Endothelial cell of umbilical vein (primary cell): Measurements from ENCODE around the gene SUOX. TPM values are rescaled to one million over a fixed set of nuclear protein-coding genes. Genes with fewer than 3 reads are reported as not detected.

Experiments
- BruUV-seq: library from RNA; stranded (reverse); fragments of 400-500 nt; replicated peaks from 2 replicates; lab custom pipeline; 2021; lab: Mats Ljungman, UMichigan
- CTCF ChIA-PET: fragments of 300-600, 350-600 bp; sonication (Branson Sonifier 250); formaldehyde crosslinking; loops from one replicate; lab custom pipeline; 2021; ENCODE audit warnings: antibody characterized with exemption, inconsistent platforms; lab: Charles Lee
- POLR2A ChIA-PET: fragments of 300-600, 350-600 bp; sonication (Branson Sonifier 250); formaldehyde crosslinking; loops from one replicate; lab custom pipeline; 2021; ENCODE audit warnings: antibody characterized with exemption, inconsistent platforms; lab: Charles Lee
- DNase-seq: peaks from one replicate; pipeline ENCODE4 v3.0.0-alpha.2; 2011; ENCODE audit warnings: low read depth, low spot score
- FAIRE-seq: peaks from 2 replicates; lab custom pipeline; 2011; peaks lifted over from hg19 to GRCh38; lab: Jason Lieb, UNC
- H2AFZ ChIP-seq: 2 replicates; pipeline ENCODE4 v1.6.0; 2012; ENCODE audit warnings: low read depth, low read length, control low read depth, inconsistent platforms
- H3K27ac ChIP-seq: 2 replicates; pipeline ENCODE4 v1.5.1; 2011; ENCODE audit warnings: low read depth, mild to moderate bottlenecking, control low read depth, low read length, moderate library complexity; ENCODE audit not compliant: insufficient read depth
- H3K27me3 ChIP-seq, 2 experiments: 2 replicates each; pipeline versions ENCODE4 v1.6.0 to v1.6.1; 2011; ENCODE audit warnings: low read length in 2 of 2, mixed read lengths in 1 of 2; ENCODE audit not compliant: control insufficient read depth in 2 of 2, insufficient read depth in 2 of 2
- H3K36me3 ChIP-seq, 2 experiments: 2 replicates in 1 of 2; 3 replicates in 1 of 2; pipeline ENCODE4 v1.5.1; 2011; ENCODE audit warnings: low read length in 2 of 2, mild to moderate bottlenecking in 1 of 2, moderate library complexity in 1 of 2; ENCODE audit not compliant: control insufficient read depth in 2 of 2, insufficient read depth in 2 of 2; ENCODE audit errors: extremely low read depth in 1 of 2
- H3K4me1 ChIP-seq: 3 replicates; pipeline ENCODE4 v1.5.1; 2011; ENCODE audit warnings: mild to moderate bottlenecking, low read length; ENCODE audit not compliant: control insufficient read depth, insufficient read depth; ENCODE audit errors: extremely low read depth
- H3K4me2 ChIP-seq: 2 replicates; pipeline ENCODE4 v1.6.1; 2011; ENCODE audit warnings: low read length, control low read depth, mixed read lengths; ENCODE audit not compliant: insufficient read depth
- H3K4me3 ChIP-seq, 3 experiments: fragments of 200-600 bp in 1 of 3; sonication (generic), shearing (Covaris generic) in 1 of 3; replicated peaks in 1 of 3; 2 replicates each; pipeline ENCODE4 v1.5.1; 2011 to 2016; ENCODE audit warnings: control low read depth in 3 of 3, low read length in 3 of 3, mild to moderate bottlenecking in 2 of 3, inconsistent platforms in 1 of 3, low read depth in 1 of 3, moderate library complexity in 1 of 3; ENCODE audit not compliant: insufficient read depth in 1 of 3
- H3K79me2 ChIP-seq: 2 replicates; pipeline ENCODE4 v1.6.0; 2012; ENCODE audit warnings: low read length, inconsistent platforms; ENCODE audit not compliant: control insufficient read depth, insufficient read depth
- H3K9ac ChIP-seq: replicated peaks from 2 replicates; pipeline ENCODE3; 2011; ENCODE audit warnings: low read length, control low read depth; ENCODE audit not compliant: insufficient read depth; ENCODE audit errors: extremely low read depth
- H3K9me1 ChIP-seq: replicated peaks from 3 replicates; pipeline ENCODE4 v1.6.0; 2011; ENCODE audit warnings: mild to moderate bottlenecking, low read length; ENCODE audit not compliant: control insufficient read depth, insufficient read depth; ENCODE audit errors: extremely low read depth
- H3K9me3 ChIP-seq: replicated peaks from 2 replicates; pipeline ENCODE4 v1.5.1; 2012; ENCODE audit warnings: low read length, inconsistent platforms; ENCODE audit not compliant: control insufficient read depth, insufficient read depth
- H4K20me1 ChIP-seq: replicated peaks from 2 replicates; pipeline ENCODE3; 2011; ENCODE audit warnings: mild to moderate bottlenecking, low read length; ENCODE audit not compliant: control insufficient read depth, insufficient read depth; ENCODE audit errors: extremely low read depth
- EZH2 ChIP-seq: IDR thresholded peaks from 2 replicates; pipeline ENCODE4 v1.6.1; 2012; ENCODE audit warnings: borderline replicate concordance, low read depth, mild to moderate bottlenecking, moderate library complexity, low read length, inconsistent platforms; ENCODE audit not compliant: severe bottlenecking
- FOS ChIP-seq: IDR thresholded peaks from 2 replicates; pipeline ENCODE4 v1.6.1; 2011; ENCODE audit warnings: mild to moderate bottlenecking, low read length, moderate library complexity, borderline replicate concordance; ENCODE audit not compliant: insufficient read depth
- GATA2 ChIP-seq: IDR thresholded peaks from 2 replicates; pipeline ENCODE4 v1.7.0; 2011; ENCODE audit warnings: low read depth, mild to moderate bottlenecking, moderate library complexity, mixed read lengths, low read length; ENCODE audit not compliant: insufficient read length, insufficient read depth
- JUN ChIP-seq: IDR thresholded peaks from 2 replicates; pipeline ENCODE4 v1.6.1; 2011; ENCODE audit warnings: borderline replicate concordance, low read depth; ENCODE audit not compliant: insufficient read length, insufficient read depth
- MYC ChIP-seq: IDR thresholded peaks from one replicate; pipeline ENCODE4 v1.6.1; 2011; ENCODE audit warnings: mild to moderate bottlenecking, low read depth, low read length
- POLR2A ChIP-seq: IDR thresholded peaks from 2 replicates; pipeline ENCODE4 v1.6.1; 2012; ENCODE audit warnings: low read depth, mild to moderate bottlenecking, control low read depth, low read length
- POLR2AphosphoS5 ChIP-seq: IDR thresholded peaks from 2 replicates; pipeline ENCODE4 v1.6.1; 2012; ENCODE audit warnings: low read depth, mild to moderate bottlenecking, control low read depth, low read length, moderate library complexity; ENCODE audit not compliant: insufficient read depth
- dilution Hi-C: fragments of 300-500 bp; cut with MboI; formaldehyde crosslinking; loops from one replicate; pipeline ENCODE4 v1.15.0; 2019; ENCODE audit warnings: low sequenced_read_pairs; ENCODE audit not compliant: extremely low pct_ligation_motif_present
- intact Hi-C: fragments of 100-400 bp; cut with micrococcal nuclease; formaldehyde crosslinking; loops from one replicate; pipeline ENCODE4 v1.10.0; 2022
- polyA plus RNA-seq, 4 experiments: library from polyadenylated mRNA; depleted of rRNA in 3 of 4; stranded (reverse) in 3 of 4; unstranded in 1 of 4; fragments of >200 nt; gene quantifications; 2 replicates each; pipeline versions ENCODE4 v1.2.1 to v1.2.3, GENCODE V29; 2011 to 2012; ENCODE audit warnings: missing spikeins in 1 of 4
- total RNA-seq: library from RNA; stranded (reverse); gene quantifications from 2 replicates; pipeline ENCODE4 v1.2.3, GENCODE V29; 2021
- TF ChIP-seq, protein P1 (sequence below): IDR thresholded peaks from 2 replicates; pipeline ENCODE4 v1.6.1; 2011; ENCODE audit not compliant: insufficient read depth, insufficient read length
- TF ChIP-seq, protein P2 (sequence below), 2 donors: IDR thresholded peaks; 1 replicate in 1 of 2; 2 replicates in 1 of 2; pipeline ENCODE4 v1.5.1; 2011; ENCODE audit warnings: low read length in 2 of 2, mild to moderate bottlenecking in 2 of 2, moderate library complexity in 2 of 2, control low read depth in 1 of 2, inconsistent platforms in 1 of 2, low read depth in 1 of 2; ENCODE audit not compliant: insufficient read depth in 1 of 2; ENCODE audit errors: extremely low read depth in 1 of 2

The SUOX gene
- total and polyA plus RNA-seq, 2 donors (not counting 3 experiments of a cell fraction or from before 2014, with no cell fraction given) = 24.3 to 31.4 TPM

DNA sequence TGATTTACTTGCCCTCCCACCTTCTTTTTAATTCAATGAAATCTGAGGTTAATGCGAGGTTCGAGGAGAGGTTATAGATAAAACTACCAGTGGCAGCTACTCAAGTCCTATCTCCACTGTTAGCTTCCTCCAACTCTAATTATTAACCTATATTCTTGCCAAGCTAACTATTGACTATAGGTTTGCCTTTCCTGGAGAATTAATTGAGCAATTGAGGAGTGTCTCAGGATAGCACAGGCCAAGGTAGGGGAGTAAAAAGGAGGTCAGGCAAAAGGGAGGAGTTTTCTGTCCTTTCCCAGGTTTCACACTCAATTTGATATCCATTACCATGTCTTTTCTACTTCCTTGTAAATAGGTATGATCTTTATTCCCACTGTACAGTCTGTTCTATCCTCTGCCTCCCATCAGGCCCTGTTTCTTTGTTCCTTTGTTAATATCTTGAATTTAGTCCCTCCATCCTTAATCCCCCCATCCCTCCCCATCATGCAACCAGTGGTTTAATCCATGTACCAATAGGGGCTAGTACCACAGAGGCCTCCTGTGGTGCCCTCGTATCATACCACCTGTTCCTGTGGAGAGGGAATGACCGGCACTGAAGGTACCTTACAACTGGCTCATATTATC, 3.7 kb upstream of the SUOX start:
- TF ChIP-seq MYC (no peak), GATA2 (no peak), JUN (no peak), POLR2AphosphoS5 (no peak), FOS (no peak), POLR2A (no peak), EZH2 (no peak)
- TF ChIP-seq, protein P1, sequence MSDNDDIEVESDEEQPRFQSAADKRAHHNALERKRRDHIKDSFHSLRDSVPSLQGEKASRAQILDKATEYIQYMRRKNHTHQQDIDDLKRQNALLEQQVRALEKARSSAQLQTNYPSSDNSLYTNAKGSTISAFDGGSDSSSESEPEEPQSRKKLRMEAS = no peak
- TF ChIP-seq, protein P2, sequence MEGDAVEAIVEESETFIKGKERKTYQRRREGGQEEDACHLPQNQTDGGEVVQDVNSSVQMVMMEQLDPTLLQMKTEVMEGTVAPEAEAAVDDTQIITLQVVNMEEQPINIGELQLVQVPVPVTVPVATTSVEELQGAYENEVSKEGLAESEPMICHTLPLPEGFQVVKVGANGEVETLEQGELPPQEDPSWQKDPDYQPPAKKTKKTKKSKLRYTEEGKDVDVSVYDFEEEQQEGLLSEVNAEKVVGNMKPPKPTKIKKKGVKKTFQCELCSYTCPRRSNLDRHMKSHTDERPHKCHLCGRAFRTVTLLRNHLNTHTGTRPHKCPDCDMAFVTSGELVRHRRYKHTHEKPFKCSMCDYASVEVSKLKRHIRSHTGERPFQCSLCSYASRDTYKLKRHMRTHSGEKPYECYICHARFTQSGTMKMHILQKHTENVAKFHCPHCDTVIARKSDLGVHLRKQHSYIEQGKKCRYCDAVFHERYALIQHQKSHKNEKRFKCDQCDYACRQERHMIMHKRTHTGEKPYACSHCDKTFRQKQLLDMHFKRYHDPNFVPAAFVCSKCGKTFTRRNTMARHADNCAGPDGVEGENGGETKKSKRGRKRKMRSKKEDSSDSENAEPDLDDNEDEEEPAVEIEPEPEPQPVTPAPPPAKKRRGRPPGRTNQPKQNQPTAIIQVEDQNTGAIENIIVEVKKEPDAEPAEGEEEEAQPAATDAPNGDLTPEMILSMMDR (IDR thresholded peaks at IDR 0.05; ENCODE audit: extremely low read depth in 1 of 2, insufficient read depth in 1 of 2, low read depth in 1 of 2, low read length in 2 of 2) = no peak
- H3K36me3 ChIP-seq = peaks cover 20 to 29% of the 10 kb centered on the region in 2 experiments
- FAIRE-seq = no peak
- dilution Hi-C loops = no loop called here
- H4K20me1 ChIP-seq = no peaks in the 10 kb centered on the region
- BruUV-seq = TSS peak; percentile 14
- POLR2A ChIA-PET = no interaction called here
- no peaks in the 10 kb centered on the region for H3K9me3 ChIP-seq
- H3K4me3 ChIP-seq = no peak overlapping the region
- H3K9me1 ChIP-seq = no peaks in the 10 kb centered on the region
- H3K9ac ChIP-seq = no peak overlapping the region
- no peak overlapping the region for H3K27ac ChIP-seq
- CTCF ChIA-PET = interaction anchor here (1.0 to 7.7 kb wide), 2 partner anchors 21 to 35 kb away, joined by 4 to 295 read pairs; no protein-coding TSS in a partner anchor
- H3K27me3 ChIP-seq = no peaks in the 10 kb centered on the region
- DNase-seq = no peak
- no peak overlapping the region for H2AFZ ChIP-seq
- intact Hi-C loops = no loop called here
- H3K4me2 ChIP-seq = no peak overlapping the region
- peaks cover 10% of the 10 kb centered on the region for H3K4me1 ChIP-seq
- no peaks in the 10 kb centered on the region for H3K79me2 ChIP-seq
